IPS-18c (cell line): ENCODE data around the gene PFKFB2.
"Not testable (repeated sequence)": the region's sequence is repeated elsewhere in the genome, so short reads cannot be mapped to it uniquely, and the experiment has no call there.

Experiments used
- H3K4me3 ChIP-seq: 2 replicates; pipeline ENCODE4 v1.7.0; 2013; ENCODE audit warnings: low read depth, mild to moderate bottlenecking, low read length, moderate library complexity; ENCODE audit not compliant: insufficient read depth
- H3K9me3 ChIP-seq: one replicate; pipeline ENCODE4 v1.6.1; 2013; ENCODE audit warnings: mild to moderate bottlenecking, low read length, moderate library complexity; ENCODE audit not compliant: control insufficient read depth, insufficient read depth

The PFKFB2 gene

DNA sequence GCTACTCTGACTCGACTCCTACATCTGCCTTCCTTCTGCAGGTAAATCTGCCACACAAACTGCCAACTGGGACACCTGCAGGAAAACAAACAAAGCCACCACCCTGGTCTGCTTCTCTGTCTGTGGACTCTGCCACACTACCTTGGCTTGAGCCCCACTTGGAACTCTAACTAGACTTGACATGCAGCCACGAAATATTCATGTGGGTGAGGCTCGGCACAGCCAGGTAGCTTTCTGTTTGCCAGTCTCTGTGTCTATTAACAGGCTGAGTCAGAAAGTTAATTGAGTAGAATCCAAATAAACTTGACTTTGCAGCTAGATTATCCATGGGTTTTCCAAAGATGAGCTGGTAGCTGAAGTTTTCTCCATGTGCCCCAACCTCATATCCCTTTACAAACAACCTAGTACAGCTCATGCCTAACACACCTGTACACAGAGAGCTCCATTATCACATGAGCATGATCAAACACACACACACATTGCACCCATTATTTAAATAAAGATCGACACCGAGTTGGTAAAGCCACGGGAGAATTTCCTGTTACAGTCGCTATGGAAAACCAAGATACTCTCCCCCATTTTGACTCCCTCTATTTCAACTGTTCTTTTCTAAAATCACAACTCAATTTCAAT lies 21.3 kb upstream of the PFKFB2 start:
- H3K9me3 ChIP-seq: no peaks in the 10 kb centered on the region
- no peak overlapping the region for H3K4me3 ChIP-seq

DNA sequence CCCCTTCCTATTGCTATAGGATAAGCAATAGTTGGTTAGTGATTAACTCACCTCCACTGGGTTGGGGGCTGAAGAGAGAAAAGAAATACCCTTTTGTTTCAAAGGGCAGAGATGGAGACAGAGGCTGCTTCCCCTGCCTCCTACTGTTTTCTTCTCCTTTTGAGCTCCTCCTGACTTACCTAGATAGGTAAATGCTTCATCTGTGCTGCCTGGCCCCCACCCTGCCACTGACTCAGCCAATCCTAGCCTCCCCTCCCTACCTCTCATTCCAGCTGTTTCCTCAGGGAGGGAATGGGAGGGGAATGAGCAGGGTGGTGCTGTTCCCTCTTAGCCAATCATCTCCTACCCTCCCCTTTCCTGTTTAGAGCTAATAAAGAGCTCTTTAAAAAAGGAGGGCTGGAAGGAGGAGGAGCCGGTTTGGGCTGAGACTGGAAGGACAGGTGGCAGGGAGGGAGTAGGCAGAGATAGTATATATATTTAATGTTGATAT lies 20.5 kb upstream of the PFKFB2 start, which contains the start of gene C1orf116:
Gene C1orf116 (minus strand): TSS at position 229 of the 490 bp plus-strand sequence. CDS start 5,158 bp downstream, outside the sequence.
- Histone ChIP-seq H3K4me3 (no peak within 1 kb of the TSS; the same call in 1 of the 2 replicates), H3K9me3 (no peaks in the 10 kb centered on the region)

DNA sequence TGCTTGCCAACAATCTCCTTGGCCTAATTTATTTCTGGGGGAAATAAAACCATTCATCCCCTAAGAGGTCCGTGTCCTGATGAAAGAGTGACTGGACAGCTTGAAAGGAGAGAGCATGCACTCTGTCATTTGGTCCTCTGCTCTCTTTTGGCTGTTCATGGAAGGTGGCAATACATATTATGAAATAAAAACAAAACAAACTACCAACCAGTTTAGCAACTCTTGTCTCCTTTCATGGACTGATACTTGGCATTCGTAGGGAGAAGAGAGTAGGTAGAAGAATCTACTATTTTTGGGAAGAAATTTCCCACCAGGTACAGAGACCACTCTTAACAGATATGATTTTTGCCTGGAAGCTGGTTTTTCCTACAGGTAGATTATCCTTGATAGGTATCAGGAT lies 19.8 kb upstream of the PFKFB2 start:
- Histone ChIP-seq H3K9me3 (no peaks in the 10 kb centered on the region), H3K4me3 (no peak overlapping the region)

DNA sequence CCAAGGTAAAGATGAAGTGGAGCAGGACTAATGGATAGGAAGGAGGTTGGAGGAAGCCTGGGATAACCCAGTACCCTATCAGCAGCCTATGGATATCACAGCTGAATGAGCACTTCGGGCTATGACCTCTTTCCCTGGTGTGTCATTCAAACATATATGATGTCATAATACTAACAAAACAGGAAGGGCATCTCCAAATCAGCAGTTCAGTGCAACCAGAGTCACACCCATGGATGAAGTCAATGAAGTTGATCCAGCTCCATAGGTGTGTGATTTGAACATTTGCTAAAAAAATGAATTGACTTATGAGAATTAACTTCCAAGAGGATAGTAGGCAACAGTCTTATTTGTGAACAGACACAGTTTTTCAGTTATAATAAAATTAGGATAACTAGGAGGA lies 18.9 kb upstream of the PFKFB2 start:
- no peak overlapping the region for H3K4me3 ChIP-seq
- no peaks in the 10 kb centered on the region for H3K9me3 ChIP-seq

DNA sequence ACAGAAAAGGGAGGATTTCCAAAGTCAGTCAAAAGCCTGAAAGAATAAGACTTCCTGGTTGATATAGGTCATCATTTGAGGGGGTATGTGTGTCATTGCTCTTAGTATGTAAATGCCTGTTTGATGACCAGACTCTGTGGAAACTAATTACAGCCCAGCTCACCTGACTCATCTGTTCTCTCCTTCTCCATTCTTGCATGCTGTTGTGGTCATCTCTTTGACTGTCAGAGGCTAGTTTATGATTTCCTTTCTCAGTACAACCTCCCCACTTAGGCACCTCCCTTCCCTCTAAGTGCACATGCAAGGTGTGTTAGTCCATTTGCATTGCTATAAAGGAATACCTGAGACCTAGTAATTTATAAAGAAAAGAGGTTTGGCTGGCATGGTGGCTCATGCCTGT lies 18.1 kb upstream of the PFKFB2 start:
- no peak overlapping the region for H3K4me3 ChIP-seq
- H3K9me3 ChIP-seq: no peaks in the 10 kb centered on the region

DNA sequence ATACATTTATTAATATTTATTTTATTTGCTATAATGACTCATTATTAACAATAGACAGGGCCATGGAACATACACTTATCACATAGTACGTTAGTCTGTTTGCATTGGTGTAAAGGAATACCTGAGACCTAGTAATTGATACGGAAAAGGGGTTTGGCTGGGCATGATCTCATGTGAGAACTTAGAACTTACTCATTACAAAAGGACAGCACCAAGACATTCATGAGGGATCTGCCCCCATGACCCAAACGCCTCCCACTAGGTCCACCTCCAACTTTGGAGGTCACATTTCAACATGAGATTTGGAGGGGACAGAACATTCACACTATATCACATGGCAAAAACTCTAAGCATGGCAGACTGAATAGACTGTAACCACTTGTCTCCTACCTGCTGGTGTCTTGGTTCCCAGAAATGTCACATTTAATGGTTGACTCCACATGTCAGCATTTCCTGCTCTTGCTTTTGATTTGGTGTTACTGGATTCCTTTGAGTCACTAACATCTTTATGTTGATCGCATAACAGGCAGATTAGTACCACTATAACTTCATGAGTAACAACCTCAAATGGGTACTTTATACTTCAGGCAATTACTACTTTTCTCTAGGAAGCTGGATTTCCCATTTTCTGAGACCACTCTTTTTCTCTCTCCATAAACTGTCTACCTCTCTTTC lies 17.1 kb upstream of the PFKFB2 start:
- H3K4me3 ChIP-seq: no peak overlapping the region
- H3K9me3 ChIP-seq: no peaks in the 10 kb centered on the region

DNA sequence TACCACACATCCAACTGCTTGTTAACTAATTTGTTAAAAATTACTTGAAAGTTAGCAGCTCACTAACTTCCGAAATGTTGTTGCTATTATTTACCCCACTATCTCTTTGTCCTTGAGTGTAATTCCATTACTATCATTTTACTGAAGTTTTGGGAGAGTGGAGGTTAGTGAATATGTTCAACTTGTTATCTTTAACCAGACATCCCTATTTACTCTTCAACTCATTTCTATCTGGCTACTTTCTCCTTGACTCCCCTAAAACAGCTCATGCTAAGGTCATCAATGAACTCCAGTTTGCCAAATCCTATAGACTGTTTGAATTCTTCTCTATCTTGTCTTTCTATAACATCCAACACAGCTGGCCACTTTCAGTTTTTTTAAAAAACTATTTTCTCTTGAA lies 16.2 kb upstream of the PFKFB2 start:
- H3K9me3 ChIP-seq: no peaks in the 10 kb centered on the region
- no peak overlapping the region for H3K4me3 ChIP-seq

DNA sequence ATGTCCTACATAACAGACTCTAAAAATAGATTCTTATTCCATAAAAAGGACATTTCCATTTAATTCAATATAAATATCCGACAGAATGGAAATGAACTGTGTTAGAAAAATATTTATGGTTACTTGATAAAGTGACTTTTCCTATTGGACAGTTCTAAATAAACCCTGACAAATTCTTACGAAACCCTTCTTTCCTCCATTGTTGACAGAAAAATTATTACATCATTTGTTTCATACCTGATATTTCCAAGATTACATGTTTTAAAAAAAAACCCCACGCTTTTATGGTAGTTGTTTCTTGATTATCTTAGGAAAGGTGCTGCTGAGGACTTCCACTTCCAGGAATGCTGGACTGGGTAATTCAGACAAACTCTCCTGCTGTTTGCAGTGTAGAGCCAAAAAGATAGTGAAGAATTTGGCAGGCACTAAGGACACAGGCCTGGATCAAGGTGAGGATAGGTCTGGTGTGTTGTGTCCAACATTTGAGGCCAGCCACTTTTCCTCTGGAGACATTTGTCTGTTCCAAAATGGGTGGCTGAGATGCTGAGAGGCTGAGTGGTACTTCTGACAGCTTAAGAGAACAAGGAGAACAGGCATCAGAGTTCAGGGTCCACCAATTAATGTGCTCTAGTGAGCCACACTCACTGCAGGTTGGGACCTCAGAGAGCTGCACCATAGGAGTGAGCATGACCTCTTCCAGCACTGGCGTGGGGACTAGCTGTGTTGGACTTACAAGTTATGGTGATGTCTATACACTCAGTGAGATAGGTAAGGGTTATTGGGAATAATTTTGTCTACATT lies 13.5 kb upstream of the PFKFB2 start:
- Histone ChIP-seq H3K9me3 (no peaks in the 10 kb centered on the region), H3K4me3 (no peak overlapping the region)

DNA sequence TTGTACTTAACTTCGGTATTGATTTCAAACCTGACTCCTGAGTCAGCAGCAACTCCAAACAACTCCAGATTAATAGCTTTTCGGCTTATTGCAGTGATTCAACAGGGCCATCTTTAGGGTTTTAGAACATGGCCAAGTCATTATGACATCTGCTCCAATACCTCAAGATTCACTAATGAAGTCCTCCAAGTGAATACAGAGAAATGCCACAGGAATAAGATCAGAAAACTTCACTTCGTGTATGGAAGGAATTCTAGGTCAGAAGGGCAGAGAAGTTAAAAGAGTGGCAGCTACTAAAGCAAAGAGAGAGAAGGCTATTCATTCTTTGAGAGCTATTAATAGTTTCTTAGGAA lies 12.9 kb upstream of the PFKFB2 start:
- Histone ChIP-seq H3K9me3 (no peaks in the 10 kb centered on the region), H3K4me3 (no peak overlapping the region)

DNA sequence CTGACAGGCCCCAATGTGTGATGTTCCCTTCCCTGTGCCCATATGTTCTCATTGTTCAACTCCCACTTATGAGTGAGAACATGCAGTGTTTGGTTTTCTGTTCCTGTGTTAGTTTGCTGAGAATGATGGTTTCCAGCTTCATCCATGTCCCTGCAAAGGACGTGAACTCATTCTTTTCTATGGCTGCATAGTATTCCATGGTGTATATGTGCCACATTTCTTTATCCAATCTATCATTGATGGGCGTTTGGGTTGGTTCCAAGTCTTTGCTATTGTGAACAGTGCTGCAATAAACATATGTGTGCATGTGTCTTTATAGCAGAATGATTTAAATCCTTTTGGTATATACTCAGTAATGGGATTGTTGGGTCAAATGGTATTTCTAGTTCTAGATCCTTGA lies 11.7 kb upstream of the PFKFB2 start:
- not testable (repeated sequence) for H3K4me3 ChIP-seq, H3K9me3 ChIP-seq

DNA sequence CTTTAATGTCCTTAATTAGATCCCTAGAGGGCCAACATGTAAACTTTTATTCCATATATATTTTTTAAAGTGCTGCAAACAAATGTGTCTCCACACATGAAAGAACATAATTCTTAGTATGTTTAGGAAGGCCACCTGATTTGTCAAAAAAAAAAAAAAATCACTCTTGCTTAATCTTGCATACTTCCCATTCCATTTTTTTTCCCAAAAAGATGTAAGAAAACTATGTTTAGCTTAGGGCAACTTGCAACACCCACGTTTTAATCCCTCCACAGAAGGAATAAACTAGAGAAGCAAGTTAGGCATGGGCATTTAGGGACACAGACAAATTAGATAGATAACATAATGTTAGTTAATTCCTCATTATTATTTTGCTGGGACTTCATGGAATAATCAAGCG lies 7.6 kb upstream of the PFKFB2 start:
- no peak overlapping the region for H3K4me3 ChIP-seq
- no peaks in the 10 kb centered on the region for H3K9me3 ChIP-seq

DNA sequence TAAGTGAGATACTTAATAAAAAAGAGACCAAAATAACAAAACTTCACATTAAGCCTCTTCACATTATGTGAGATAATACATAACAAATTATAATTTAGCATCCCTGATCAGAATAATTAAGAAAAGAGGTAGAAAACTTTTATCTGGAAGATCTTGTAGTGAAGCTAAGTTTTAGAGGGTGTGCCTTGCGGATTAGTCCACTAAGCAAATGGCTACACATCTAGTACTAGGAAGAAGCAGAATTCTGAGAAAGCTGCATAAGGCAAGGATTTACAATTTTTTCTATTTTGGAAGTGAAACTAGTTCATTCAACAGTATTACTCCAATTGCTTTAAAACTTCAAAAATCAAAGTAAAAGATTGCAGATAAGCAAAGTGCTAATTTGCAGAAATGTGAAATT lies 5.6 kb upstream of the PFKFB2 start:
- peaks cover under 1% of the 10 kb centered on the region for H3K9me3 ChIP-seq
- no peak overlapping the region for H3K4me3 ChIP-seq

DNA sequence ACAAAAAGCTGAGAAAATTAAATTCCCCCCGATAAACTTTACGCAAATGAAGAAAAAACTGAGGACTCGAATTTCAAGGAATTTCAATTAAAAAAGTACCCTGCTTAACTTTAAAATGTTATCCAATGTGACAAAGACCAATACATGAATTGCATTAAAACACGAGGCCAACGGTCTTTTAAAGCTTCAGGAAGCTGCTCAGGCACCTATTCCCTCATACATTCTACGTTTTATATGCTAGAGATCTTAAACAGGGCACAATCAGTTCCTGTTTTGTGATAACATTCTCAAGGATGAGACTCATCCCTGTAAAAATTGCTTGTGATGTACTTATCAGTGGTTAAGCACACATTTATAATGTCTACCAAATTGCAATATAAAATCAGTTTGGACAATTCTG lies 5.0 kb upstream of the PFKFB2 start:
- Histone ChIP-seq H3K4me3 (no peak overlapping the region), H3K9me3 (peaks cover 2% of the 10 kb centered on the region)

DNA sequence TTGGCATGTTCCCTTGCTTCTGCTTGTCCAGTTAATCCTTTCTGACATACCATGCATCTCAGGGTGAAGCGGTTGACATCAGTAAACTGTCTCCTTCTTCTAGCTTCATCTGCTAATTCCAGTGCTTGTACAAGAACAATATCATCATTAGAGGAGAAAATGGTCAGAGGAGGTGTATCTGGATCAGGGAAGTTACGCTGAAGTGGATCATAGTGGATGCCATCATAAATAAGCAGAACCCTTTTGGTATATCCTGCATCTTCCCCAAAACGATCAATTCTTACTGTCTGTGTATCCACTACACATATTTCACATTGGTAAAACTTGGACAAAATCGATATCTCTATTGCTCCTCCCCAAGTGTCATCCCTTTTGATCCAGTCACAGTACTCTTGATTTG lies 4.0 kb upstream of the PFKFB2 start:
- Histone ChIP-seq H3K4me3 (no peak overlapping the region; the same call in 1 of the 2 replicates), H3K9me3 (peaks cover 2% of the 10 kb centered on the region)

DNA sequence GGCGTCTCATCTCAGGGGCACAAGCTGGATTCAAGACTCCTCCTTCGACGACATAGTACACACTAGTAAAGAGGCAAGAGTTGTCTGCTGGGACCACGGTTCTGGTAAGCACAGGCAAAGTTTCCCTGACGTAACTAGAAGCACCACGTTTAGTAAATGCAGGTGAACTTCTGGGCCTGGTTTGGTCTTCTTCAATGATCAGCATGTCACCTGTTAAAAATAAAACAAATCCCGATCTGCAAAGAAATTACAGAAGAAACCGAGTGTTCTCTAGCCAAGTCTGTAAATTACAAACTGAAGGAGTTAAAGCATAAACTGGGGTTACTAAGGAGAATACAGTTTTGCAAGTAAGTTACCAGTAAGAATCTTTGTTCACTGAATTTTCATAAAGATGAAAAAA lies 3.6 kb upstream of the PFKFB2 start:
- peaks cover 2% of the 10 kb centered on the region for H3K9me3 ChIP-seq
- peak overlapping the region; percentile 100; the same call in 1 of the 2 replicates for H3K4me3 ChIP-seq

DNA sequence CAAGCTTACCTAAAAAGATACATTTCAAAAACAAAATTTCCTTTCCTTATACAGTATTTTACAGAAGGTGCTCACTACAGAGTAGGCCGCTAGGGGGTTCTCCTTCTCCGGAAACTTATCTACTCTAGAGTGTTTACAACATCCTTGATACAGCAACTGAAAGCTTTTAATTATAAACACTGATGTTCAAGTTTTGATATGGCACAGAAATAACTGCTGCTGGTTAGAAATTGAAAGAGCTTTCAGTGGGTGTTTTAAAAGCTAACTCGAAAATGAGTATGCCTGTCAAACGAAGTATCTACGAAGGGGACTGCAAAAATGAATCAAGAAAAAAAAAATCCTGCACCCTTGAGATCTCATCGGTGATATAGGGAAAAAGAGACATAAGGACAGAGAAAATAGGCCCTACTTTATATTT lies 3.1 kb upstream of the PFKFB2 start:
- peaks cover 2% of the 10 kb centered on the region for H3K9me3 ChIP-seq
- peak overlapping the region; percentile 100 for H3K4me3 ChIP-seq

DNA sequence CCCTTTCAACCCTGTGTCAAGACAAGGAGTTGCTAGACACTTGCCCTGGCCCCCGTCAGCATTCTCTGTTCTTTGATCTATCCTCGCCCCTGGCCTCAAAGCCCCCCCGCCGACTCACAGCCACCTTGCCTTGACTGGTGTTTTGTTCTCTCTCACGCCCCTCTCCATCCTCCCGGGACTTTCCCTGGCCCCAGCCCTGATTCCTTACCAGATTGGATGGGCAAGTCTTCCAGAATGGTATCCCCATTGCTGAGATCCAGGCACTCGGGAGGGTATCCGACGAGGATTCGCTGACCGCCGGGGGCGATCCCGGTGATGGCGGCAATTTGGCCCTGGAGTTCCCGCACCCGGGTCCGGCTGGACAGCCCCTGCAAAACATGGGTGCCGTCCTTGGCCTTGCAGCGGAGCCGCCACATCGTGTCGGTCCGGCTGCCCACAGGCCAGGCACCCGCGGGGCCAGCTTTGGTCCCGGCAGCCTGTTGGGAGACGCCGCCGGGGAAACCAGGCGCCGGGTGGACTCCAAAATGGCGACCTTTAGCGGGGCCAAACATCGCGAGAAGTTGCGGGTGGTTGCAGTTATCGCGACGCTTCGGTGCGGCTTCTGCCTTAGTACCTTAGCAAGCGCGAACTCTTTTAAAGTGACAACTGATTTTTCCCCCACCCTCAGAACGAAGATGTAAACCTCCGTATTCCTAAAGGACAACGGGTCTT lies 2.4 kb upstream of the PFKFB2 start:
- Histone ChIP-seq H3K4me3 (peak overlapping the region; percentile 100), H3K9me3 (peaks cover 2% of the 10 kb centered on the region)
